Esophagus muscularis mucosa (tissue), 4 donors: ENCODE measurements around the gene FGFR2. TPM values are rescaled to one million over a fixed set of nuclear protein-coding genes. Genes with fewer than 3 reads are reported as not detected.

Experiments
- DNase-seq: peaks from one replicate; pipeline ENCODE4 v3.0.0-alpha.2; 2017; ENCODE audit errors: extremely low spot score
- H3K27ac ChIP-seq, 4 donors: fragments of 200-600 bp; sonication (generic); replicated peaks in 1 of 4; 1 replicate in 3 of 4; 2 replicates in 1 of 4; pipeline ENCODE4 v1.5.1; 2016 to 2019; ENCODE audit warnings: mild to moderate bottlenecking in 1 of 4
- H3K27me3 ChIP-seq, 4 donors: fragments of 200-600 bp; sonication (generic); one replicate each; pipeline versions ENCODE4 v1.5.1 to v1.6.0; 2016 to 2019
- H3K36me3 ChIP-seq, 4 donors: fragments of 200-600 bp; sonication (generic); one replicate each; pipeline ENCODE4 v1.5.1; 2016 to 2019
- H3K4me1 ChIP-seq, 4 donors: fragments of 200-600 bp; sonication (generic); one replicate each; pipeline ENCODE4 v1.5.1; 2016 to 2019
- H3K4me3 ChIP-seq, 4 donors: fragments of 200-600 bp; sonication (generic); 1 replicate in 2 of 4; 2 replicates in 2 of 4; pipeline ENCODE4 v1.5.1; 2016 to 2019; ENCODE audit warnings: mild to moderate bottlenecking in 4 of 4, moderate library complexity in 1 of 4
- H3K9me3 ChIP-seq, 4 donors: fragments of 200-600 bp; sonication (generic); 1 replicate in 3 of 4; 2 replicates in 1 of 4; pipeline ENCODE4 v1.5.1; 2016 to 2019
- EP300 ChIP-seq: sonication (generic); formaldehyde crosslinking; IDR thresholded peaks from one replicate; pipeline ENCODE4 v1.6.1; 2017; ENCODE audit warnings: antibody characterized with exemption
- POLR2A ChIP-seq: fragments of 450-650 bp; IDR thresholded peaks from one replicate; pipeline ENCODE4 v1.6.1; 2017; ENCODE audit warnings: antibody characterized with exemption, moderate library complexity, mild to moderate bottlenecking, low read depth
- POLR2AphosphoS5 ChIP-seq, 2 donors: sonication (generic); formaldehyde crosslinking; IDR thresholded peaks; one replicate each; pipeline ENCODE4 v1.6.1; 2017; ENCODE audit warnings: antibody characterized with exemption in 2 of 2
- WGBS: methylation state at CpG from one replicate; pipeline ENCODE4 v1.1.5; 2018; 5-methylcytosine and 5-hydroxymethylcytosine counted together
- intact Hi-C: fragments of 100-400 bp; cut with DNase I; formaldehyde crosslinking; loops from one replicate; pipeline ENCODE4 v1.15.1; 2023
- total RNA-seq, 4 donors: library from RNA; depleted of rRNA; stranded (reverse); fragments of >200 nt; gene quantifications; one replicate each; pipeline versions ENCODE4 v1.1.0 to v1.2.1, GENCODE V29; 2016
- TF ChIP-seq, protein P1 (sequence below), 3 experiments: fragments of 200-600 bp in 2 of 3; fragments of 450-650 bp in 1 of 3; sonication (generic) in 2 of 3; IDR thresholded peaks; one replicate each; pipeline ENCODE4 v1.5.1; 2017 to 2019; ENCODE audit warnings: antibody characterized with exemption in 3 of 3, mild to moderate bottlenecking in 2 of 3, moderate library complexity in 1 of 3

The FGFR2 gene
- total RNA-seq, 4 donors from 2014 or later = 58.6 to 74.0 (median 60.5) TPM

GRCh38 chr10:121450247-121450646 is 148.0 kb downstream of the FGFR2 start:
- no peaks in the 10 kb centered on the region for H3K36me3 ChIP-seq
- TF ChIP-seq, protein P1, sequence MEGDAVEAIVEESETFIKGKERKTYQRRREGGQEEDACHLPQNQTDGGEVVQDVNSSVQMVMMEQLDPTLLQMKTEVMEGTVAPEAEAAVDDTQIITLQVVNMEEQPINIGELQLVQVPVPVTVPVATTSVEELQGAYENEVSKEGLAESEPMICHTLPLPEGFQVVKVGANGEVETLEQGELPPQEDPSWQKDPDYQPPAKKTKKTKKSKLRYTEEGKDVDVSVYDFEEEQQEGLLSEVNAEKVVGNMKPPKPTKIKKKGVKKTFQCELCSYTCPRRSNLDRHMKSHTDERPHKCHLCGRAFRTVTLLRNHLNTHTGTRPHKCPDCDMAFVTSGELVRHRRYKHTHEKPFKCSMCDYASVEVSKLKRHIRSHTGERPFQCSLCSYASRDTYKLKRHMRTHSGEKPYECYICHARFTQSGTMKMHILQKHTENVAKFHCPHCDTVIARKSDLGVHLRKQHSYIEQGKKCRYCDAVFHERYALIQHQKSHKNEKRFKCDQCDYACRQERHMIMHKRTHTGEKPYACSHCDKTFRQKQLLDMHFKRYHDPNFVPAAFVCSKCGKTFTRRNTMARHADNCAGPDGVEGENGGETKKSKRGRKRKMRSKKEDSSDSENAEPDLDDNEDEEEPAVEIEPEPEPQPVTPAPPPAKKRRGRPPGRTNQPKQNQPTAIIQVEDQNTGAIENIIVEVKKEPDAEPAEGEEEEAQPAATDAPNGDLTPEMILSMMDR (IDR thresholded peaks at IDR 0.05) = no peak
- TF ChIP-seq POLR2A = no peak
- TF ChIP-seq EP300 = no peak
- TF ChIP-seq POLR2AphosphoS5 (IDR thresholded peaks at IDR 0.05) = no peak
- no peaks in the 10 kb centered on the region for H3K9me3 ChIP-seq
- intact Hi-C loops = no loop called here
- no peak overlapping the region for H3K27ac ChIP-seq
- no peaks in the 10 kb centered on the region for H3K27me3 ChIP-seq
- no peak for DNase-seq
- no peak overlapping the region for H3K4me3 ChIP-seq
- 84% methylated on average over 6 of the region's 6 CpGs for WGBS
- no peaks in the 10 kb centered on the region for H3K4me1 ChIP-seq

GRCh38 chr10:121449482-121449924 is 148.7 kb downstream of the FGFR2 start:
- DNase-seq = no peak
- Histone ChIP-seq H3K4me1 (no peaks in the 10 kb centered on the region), H3K36me3 (no peaks in the 10 kb centered on the region), H3K4me3 (no peak overlapping the region), H3K9me3 (no peaks in the 10 kb centered on the region), H3K27me3 (no peaks in the 10 kb centered on the region), H3K27ac (no peak overlapping the region)
- intact Hi-C loops = no loop called here
- TF ChIP-seq EP300 (no peak), POLR2AphosphoS5 (IDR thresholded peaks at IDR 0.05) (no peak), POLR2A (no peak)
- TF ChIP-seq, protein P1 (IDR thresholded peaks at IDR 0.05) = no peak
- 91% methylated on average over 4 of the region's 4 CpGs for WGBS

DNA sequence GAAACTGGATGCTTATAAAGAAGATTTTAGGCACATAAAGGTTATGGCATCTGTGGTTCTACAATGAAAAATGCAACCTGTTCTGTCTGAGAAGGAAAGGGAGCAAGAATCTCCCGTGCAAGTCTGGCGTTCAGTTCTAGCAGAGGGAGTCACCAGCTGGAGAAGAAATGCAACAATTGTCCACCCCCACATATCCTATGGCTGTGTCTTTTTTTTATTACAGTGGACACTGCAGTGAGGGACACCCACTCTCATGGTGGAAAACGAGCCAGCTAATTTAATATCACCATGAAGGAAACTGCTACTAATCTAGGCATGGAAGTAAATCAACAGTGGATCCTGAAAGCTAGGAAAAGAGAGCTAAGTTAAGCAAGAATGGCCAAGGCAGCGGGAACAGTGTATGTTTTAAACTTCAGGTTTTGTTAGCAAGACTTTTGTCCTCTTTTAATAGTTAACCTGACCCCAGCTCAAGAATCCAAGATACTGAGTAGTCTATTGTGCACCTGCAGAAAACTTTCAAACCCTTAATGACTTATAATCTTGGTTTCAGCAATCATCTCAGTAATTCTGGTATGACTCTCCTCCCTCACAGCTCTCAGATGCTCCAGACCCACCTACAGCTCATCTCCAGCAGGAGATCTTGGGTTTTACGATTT is 149.3 kb downstream of the FGFR2 start:
- TF ChIP-seq, protein P1 (IDR thresholded peaks at IDR 0.05) = no peak
- TF ChIP-seq POLR2AphosphoS5 (IDR thresholded peaks at IDR 0.05) = no peak
- no peak for TF ChIP-seq EP300
- no peak for TF ChIP-seq POLR2A
- Histone ChIP-seq H3K4me3 (no peak overlapping the region), H3K27ac (no peak overlapping the region), H3K27me3 (no peaks in the 10 kb centered on the region), H3K36me3 (no peaks in the 10 kb centered on the region), H3K9me3 (no peaks in the 10 kb centered on the region), H3K4me1 (no peaks in the 10 kb centered on the region)
- intact Hi-C loops = no loop called here
- DNase-seq = no peak
- 65% methylated on average over 5 of the region's 5 CpGs for WGBS

DNA sequence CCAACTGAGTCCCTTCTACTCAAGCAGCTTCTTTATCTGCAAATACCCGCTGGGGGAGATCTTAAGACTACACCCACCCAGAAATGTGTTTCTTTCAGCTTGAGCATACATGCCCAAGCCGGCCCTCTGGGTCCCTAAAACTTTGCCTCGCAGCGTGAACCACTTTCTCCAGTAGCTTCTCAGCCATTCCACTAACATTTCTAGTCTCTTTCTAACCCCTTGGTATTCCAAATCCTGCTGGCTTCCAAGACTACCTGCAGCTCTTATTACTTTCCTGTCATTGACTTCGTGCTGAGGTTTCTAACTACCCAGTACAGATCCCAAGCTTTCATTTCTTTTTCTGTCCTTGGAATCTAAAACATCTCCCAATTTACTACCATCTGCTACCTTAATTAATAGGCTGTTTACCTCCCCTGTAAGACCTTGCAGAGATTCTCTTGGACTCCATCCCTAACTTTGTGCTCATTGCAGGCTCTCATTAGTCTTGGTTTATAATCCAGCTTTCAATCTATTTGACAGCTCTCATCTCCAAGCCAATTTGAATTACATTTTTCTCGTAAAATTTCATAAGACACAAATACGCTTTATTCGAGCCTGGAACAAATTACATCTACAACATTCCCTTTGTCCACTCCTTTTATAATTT is 153.6 kb downstream of the FGFR2 start:
- no peak for DNase-seq

More for the DNA sequence above, 153.6 kb downstream of the FGFR2 start:
- H3K27ac ChIP-seq = no peak overlapping the region
- TF ChIP-seq, protein P1 (IDR thresholded peaks at IDR 0.05) = no peak
- TF ChIP-seq POLR2A = no peak
- TF ChIP-seq EP300 = no peak
- TF ChIP-seq POLR2AphosphoS5 (IDR thresholded peaks at IDR 0.05) = no peak
- no peaks in the 10 kb centered on the region for H3K4me1 ChIP-seq
- 91% methylated on average over 8 of the region's 8 CpGs for WGBS
- no peaks in the 10 kb centered on the region for H3K27me3 ChIP-seq
- intact Hi-C loops = no loop called here
- H3K9me3 ChIP-seq = no peaks in the 10 kb centered on the region
- no peak overlapping the region for H3K4me3 ChIP-seq
- no peaks in the 10 kb centered on the region for H3K36me3 ChIP-seq
